Osteocyte (in vitro differentiated cells): ENCODE measurements around the gene KLHL5. TPM values are rescaled to one million over a fixed set of nuclear protein-coding genes. Genes with fewer than 3 reads are reported as not detected.
A peak's percentile ranks its signal among the peaks of the same experiment; 100 is the strongest.

Source experiments
- DNase-seq: peaks from one replicate; pipeline ENCODE4 v3.0.0; 2021; ENCODE audit warnings: mixed read lengths; ENCODE audit not compliant: unreplicated experiment; ENCODE audit errors: extremely low spot score
- H3K27ac Mint-ChIP-seq: one replicate; pipeline ENCODE4 v1.8.0; 2021; ENCODE audit warnings: mild to moderate bottlenecking, mixed read lengths; ENCODE audit not compliant: unreplicated experiment
- H3K27me3 Mint-ChIP-seq: one replicate; pipeline ENCODE4 v1.8.0; 2021; ENCODE audit warnings: mixed read lengths; ENCODE audit not compliant: unreplicated experiment
- H3K36me3 Mint-ChIP-seq: one replicate; pipeline ENCODE4 v1.8.0; 2021; ENCODE audit warnings: mixed read lengths; ENCODE audit not compliant: unreplicated experiment
- H3K4me1 Mint-ChIP-seq: one replicate; pipeline ENCODE4 v1.8.0; 2021; ENCODE audit warnings: mixed read lengths; ENCODE audit not compliant: unreplicated experiment
- H3K4me3 Mint-ChIP-seq: one replicate; pipeline ENCODE4 v1.8.0; 2021; ENCODE audit warnings: mild to moderate bottlenecking, moderate library complexity, mixed read lengths; ENCODE audit not compliant: unreplicated experiment
- H3K9me3 Mint-ChIP-seq: one replicate; pipeline ENCODE4 v1.8.0; 2021; ENCODE audit warnings: mixed read lengths; ENCODE audit not compliant: unreplicated experiment
- total RNA-seq: library from RNA; stranded (reverse); gene quantifications from 2 replicates; pipeline ENCODE4 v1.2.1, GENCODE V29; 2021
- TF ChIP-seq, protein P1 (sequence below): fragments of 200-600 bp; sonication (generic); IDR thresholded peaks from 2 replicates; pipeline ENCODE4 v1.5.0; 2021; ENCODE audit warnings: antibody characterized with exemption, mild to moderate bottlenecking, moderate library complexity

Gene KLHL5
- total RNA-seq, 1 donor from 2014 or later: 128 TPM

DNA sequence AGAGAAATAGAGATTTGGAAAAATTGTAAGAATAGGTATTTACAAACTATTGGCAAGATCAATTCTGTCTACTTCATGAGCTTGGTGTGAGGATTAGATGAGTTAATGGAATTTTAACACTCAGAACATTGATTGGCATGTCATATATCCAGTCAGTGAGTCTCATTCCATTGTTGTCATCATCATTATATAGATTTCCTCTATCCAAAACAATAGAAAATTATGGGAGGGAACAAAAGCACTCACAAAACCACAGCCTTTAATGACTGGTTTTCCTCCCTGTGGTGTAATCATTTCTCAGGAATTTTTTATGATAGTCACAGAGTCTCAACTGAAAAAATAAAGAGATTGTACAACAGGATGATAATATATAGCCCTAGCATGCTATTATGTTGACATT lies 21.1 kb downstream of the KLHL5 start:
- H3K27me3 Mint-ChIP-seq: no peaks in the 10 kb centered on the region
- H3K9me3 Mint-ChIP-seq: no peaks in the 10 kb centered on the region
- no peak overlapping the region for H3K4me3 Mint-ChIP-seq
- no peak overlapping the region for H3K27ac Mint-ChIP-seq
- DNase-seq: no peak
- peaks cover 65% of the 10 kb centered on the region for H3K36me3 Mint-ChIP-seq
- TF ChIP-seq, protein P1, sequence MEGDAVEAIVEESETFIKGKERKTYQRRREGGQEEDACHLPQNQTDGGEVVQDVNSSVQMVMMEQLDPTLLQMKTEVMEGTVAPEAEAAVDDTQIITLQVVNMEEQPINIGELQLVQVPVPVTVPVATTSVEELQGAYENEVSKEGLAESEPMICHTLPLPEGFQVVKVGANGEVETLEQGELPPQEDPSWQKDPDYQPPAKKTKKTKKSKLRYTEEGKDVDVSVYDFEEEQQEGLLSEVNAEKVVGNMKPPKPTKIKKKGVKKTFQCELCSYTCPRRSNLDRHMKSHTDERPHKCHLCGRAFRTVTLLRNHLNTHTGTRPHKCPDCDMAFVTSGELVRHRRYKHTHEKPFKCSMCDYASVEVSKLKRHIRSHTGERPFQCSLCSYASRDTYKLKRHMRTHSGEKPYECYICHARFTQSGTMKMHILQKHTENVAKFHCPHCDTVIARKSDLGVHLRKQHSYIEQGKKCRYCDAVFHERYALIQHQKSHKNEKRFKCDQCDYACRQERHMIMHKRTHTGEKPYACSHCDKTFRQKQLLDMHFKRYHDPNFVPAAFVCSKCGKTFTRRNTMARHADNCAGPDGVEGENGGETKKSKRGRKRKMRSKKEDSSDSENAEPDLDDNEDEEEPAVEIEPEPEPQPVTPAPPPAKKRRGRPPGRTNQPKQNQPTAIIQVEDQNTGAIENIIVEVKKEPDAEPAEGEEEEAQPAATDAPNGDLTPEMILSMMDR: no peak
- H3K4me1 Mint-ChIP-seq: peaks cover 5% of the 10 kb centered on the region

DNA sequence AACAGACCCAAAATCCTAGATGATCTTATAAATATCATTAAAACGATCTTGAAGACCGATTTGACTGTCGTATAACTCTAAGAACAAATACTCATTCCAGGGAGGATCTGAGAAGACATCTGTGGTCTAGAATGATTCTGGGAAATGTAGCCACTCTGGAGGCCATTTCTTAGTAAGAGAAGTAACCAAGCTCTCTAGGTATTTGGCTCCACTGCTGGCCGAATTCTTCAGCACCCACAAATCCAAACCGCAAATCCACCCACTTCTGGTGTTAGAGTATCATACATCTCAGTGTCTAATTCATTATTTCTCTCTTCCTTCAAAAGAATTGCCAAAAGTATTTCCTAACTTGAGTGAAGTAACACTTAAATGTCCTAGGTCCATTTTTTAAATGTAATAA lies 23.9 kb downstream of the KLHL5 start:
- Mint-ChIP-seq H3K27ac (no peak overlapping the region), H3K4me3 (no peak overlapping the region), H3K4me1 (peaks cover 5% of the 10 kb centered on the region), H3K36me3 (peaks cover 62% of the 10 kb centered on the region), H3K27me3 (no peaks in the 10 kb centered on the region), H3K9me3 (no peaks in the 10 kb centered on the region)
- no peak for DNase-seq
- TF ChIP-seq, protein P1: no peak

DNA sequence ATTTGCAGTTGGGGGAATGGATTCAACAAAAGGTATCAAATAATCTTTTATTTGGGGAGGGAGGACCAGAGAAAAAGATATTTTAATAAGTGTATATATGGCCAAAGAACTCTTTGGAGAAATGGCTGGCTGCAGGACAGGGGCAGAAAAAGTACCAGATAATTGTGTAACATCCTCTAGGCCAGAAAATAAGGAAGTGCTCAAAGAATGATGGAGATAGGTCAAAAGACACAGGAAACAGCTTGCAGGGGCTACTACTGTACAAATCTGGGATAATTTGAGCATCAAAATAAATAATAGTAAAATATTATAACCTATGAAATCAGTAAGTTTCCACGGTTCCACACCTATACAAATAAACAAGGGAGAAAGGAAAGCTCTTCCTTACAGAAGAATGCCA lies 34.8 kb downstream of the KLHL5 start:
- H3K4me1 Mint-ChIP-seq: peaks cover 2% of the 10 kb centered on the region
- H3K4me3 Mint-ChIP-seq: no peak overlapping the region
- no peak overlapping the region for H3K27ac Mint-ChIP-seq
- DNase-seq: no peak
- H3K9me3 Mint-ChIP-seq: no peaks in the 10 kb centered on the region
- TF ChIP-seq, protein P1: no peak
- H3K36me3 Mint-ChIP-seq: peaks cover 16% of the 10 kb centered on the region
- H3K27me3 Mint-ChIP-seq: no peaks in the 10 kb centered on the region

DNA sequence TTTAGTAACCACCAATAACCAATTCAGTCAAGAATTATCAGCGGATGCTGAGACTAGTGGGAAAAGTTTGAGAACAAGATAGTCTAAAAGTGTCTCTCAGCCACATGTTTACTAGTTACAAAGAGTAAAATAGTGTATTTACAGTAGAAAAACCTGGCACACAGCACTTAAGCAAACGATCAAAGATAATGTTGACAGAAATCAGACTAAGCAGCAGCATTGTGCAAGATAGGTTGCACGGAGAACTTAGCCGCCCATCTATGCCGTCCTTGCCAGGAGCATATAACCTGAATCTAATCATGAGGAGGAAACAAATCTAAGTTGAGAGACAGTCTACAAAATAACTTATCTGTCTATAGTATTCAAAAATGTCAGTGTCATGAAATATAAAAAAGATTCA lies 35.3 kb downstream of the KLHL5 start:
- DNase-seq: no peak
- TF ChIP-seq, protein P1: no peak
- Mint-ChIP-seq H3K9me3 (no peaks in the 10 kb centered on the region), H3K27me3 (no peaks in the 10 kb centered on the region), H3K4me1 (peaks cover 7% of the 10 kb centered on the region), H3K36me3 (peaks cover 19% of the 10 kb centered on the region), H3K4me3 (no peak overlapping the region), H3K27ac (no peak overlapping the region)

DNA sequence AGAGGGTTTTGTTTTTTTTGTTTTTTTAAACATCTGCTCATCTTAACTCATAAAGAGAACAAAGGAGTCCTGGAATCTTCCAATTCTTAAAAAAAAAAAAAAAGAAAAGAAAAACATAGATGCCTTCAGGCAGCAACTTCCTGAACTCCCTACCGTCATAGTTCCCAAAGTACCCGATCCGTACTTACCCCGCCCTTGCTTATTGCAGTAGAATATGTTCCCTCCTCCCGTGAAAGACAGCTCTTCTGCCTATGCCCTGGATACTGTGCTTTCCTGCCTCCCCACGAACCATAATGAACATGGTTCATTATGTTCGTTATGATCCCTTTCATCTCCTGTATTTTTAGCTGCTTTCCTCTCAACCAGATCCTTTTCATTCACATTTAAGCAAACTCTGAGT lies 40.3 kb downstream of the KLHL5 start:
- Mint-ChIP-seq H3K4me1 (peaks cover 13% of the 10 kb centered on the region), H3K27ac (peak overlapping the region; percentile 61), H3K36me3 (peaks cover 33% of the 10 kb centered on the region), H3K27me3 (no peaks in the 10 kb centered on the region), H3K4me3 (no peak overlapping the region), H3K9me3 (peaks cover 7% of the 10 kb centered on the region)
- no peak for DNase-seq
- TF ChIP-seq, protein P1: no peak
